GM12891 (cell line): ENCODE measurements around the gene SIGLEC12.

Experiments
- PAX5 ChIP-seq: IDR thresholded peaks from 2 replicates; pipeline ENCODE4 v1.6.1; 2011; ENCODE audit warnings: low read length, moderate library complexity, mild to moderate bottlenecking; ENCODE audit not compliant: insufficient read depth, severe bottlenecking
- POLR2A ChIP-seq: IDR thresholded peaks from 2 replicates; pipeline ENCODE4 v1.6.1; 2011; ENCODE audit warnings: low read depth, low read length, control low read depth
- POLR2AphosphoS5 ChIP-seq: IDR thresholded peaks from 2 replicates; pipeline ENCODE4 v1.6.1; 2011; ENCODE audit warnings: low read depth, low read length, control low read depth
- SPI1 ChIP-seq: IDR thresholded peaks from 2 replicates; pipeline ENCODE4 v1.6.1; 2011; ENCODE audit warnings: low read depth, low read length, control low read depth
- TAF1 ChIP-seq: IDR thresholded peaks from 2 replicates; pipeline ENCODE4 v1.6.1; 2011; ENCODE audit warnings: low read depth, low read length, control low read depth

DNA sequence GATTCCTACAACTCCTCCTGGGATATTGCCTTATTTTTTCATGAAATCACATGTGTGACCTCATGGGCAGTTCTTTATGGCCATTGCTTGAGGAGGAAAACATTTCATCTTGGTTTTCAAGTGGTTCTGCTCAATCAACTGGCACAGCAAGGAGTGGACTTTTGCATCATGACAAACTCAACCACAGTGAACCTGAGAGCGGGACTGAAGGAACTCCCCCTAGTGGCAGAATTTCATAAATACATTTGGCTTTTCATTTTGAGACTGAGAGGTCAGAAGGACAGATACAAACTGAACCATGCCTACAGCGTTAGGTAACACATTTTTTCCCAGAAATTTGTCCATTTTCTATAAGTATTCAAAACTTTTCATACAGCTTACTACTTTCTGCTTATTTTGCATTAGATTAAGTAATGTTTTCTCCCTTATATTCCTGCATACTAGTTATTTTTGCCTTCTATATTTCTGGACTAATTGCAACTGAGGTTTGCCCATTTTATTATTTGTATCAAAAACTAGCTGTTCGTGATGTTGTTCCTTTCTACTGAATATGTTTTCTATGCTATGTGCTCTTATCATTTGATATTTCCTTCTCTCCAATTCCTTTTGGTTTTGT is 13.4 kb upstream of the SIGLEC12 start:
- TF ChIP-seq POLR2AphosphoS5 (no peak), POLR2A (no peak), TAF1 (no peak), PAX5 (no peak), SPI1 (no peak)
